Globus pallidus (tissue), 1 donor: ENCODE measurements around the gene PCSK7.

ENCODE experiments used
- DNase-seq: peaks from one replicate; pipeline ENCODE4 v3.0.0-alpha.2; 2015; ENCODE audit warnings: low spot score

PCSK7 gene

DNA sequence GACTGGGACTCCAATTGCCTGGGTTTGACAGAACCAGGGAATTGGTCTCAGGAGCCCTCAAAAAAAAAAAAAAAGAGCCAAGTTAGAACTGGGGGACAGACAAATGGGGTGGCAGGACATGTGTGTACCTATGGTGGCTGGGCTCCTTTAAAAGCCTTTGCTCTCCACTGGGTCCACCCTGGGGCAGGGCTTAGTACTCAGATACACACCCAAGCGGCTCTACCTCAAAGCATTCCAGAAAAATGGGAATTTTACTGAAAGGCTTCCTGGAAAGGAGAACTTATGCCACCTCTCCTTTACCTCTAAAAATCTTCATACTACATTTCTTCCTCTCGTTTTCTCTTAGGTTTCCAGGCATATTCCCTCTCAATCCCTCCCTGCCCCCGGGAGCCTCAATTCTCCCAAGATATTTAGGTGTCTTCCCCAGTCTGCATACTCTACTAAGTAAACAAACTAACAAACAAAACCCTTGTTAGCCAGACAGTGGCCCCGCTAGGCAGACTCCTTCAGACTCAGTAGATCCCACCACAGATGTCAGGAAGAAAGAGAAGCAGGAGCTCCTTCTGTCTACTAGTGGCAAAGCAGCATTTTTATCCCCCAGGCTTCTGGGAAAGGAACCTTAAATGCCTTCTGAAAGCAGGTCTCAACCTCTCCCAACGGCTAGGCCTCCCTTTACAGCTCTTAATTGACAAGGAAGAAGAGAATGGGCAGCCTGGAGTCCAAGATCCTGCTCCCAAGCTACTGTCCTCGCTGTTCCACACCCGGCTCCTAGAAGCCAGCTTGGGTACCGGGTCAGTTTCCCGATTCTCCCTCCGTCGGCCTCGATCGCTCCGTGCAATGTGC lies 653 bp downstream of the PCSK7 start:
- no peak for DNase-seq

- no peak for DNase-seq
These were observed 1.4 kb downstream of the PCSK7 start for GRCh38 chr11:117230286-117230961.

GRCh38 chr11:117229931-117230285 lies 2.0 kb downstream of the PCSK7 start:
- DNase-seq, result no peak

DNA sequence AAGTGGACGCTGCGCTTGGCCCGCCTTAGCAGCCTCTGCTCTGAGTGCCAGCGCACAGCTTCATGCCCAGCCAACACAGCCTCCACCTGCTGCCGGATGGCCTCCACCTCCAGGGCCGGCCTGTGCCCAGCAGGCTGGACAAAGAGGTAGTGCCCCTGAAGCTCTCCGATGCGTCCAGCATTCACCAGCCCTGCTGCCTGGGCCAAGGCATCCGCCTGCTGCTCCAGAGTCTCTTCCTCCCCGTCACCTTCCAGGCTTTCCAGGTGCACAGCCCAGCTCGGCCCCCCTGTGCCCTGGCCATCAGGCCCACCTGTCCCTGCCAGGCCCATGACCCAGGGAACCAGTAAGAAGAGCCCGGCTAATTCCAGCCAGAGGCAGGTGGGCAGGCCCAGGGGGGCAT lies 2.5 kb downstream of the PCSK7 start:
- no peak for DNase-seq

DNA sequence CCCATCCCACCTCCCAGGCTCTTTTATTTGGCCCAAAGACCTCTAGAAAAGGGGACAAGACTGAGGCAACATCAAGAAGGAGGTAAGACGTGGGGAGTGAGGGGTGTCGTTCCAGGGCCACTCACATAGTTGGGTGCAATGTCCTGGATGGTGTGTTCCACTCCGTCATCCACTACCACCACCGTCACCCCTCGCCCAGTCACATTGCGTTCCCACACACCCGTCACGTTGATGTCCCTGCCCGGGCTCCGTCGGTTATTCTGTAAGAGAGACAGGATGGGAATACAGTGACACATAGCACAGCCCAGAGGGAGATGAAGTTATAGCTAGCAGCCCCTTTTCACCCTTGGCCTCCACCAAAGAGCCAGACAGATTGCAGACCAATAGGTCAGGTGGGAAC lies 3.8 kb downstream of the PCSK7 start:
- no peak for DNase-seq

DNA sequence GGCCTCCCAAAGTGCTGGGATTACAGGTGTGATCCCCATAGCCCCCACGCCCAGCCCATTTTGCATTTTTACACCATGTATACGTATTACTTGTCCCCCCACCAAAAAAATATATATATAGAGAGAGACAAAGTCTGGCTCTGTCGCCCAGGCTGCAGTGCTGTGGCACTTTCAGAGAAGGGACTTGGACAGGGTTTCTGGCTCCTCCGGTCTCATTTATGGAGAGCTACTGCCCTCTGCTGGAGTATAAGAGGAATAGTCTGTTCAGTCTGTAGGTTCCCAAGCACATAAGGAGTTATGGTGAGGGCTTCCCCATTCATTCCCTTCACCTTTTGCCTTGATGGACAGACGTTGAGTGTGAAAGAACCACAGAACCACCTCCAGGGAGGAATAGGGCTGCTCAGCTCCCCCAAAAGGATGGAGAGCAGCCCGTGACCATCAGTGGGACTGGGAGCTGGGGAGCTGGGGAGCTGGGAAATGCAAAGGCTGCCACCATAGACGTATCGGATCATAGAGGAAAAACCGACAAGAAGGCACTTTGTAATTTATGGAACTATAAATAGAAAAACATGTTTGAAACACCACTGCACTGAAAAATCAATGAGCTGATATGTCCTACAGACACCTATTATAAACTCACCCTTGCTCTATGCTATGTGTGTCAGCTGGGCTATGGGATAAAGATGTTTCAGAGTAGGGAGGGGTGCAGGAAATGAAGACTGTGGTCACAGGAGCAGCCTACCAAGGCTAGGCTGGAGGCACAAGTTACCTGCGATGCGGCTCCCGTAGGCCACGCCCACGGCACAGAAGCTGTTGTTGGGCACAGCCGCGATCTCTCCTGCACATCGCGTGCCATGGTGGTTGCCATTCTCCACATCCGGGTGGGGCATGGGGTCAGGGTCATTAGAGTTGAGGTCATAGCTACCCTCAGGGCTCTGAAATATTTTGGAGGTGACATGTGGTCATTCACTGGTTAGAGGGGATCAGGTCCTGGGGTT lies 5.2 kb downstream of the PCSK7 start:
- DNase-seq, result peak; percentile 86

DNA sequence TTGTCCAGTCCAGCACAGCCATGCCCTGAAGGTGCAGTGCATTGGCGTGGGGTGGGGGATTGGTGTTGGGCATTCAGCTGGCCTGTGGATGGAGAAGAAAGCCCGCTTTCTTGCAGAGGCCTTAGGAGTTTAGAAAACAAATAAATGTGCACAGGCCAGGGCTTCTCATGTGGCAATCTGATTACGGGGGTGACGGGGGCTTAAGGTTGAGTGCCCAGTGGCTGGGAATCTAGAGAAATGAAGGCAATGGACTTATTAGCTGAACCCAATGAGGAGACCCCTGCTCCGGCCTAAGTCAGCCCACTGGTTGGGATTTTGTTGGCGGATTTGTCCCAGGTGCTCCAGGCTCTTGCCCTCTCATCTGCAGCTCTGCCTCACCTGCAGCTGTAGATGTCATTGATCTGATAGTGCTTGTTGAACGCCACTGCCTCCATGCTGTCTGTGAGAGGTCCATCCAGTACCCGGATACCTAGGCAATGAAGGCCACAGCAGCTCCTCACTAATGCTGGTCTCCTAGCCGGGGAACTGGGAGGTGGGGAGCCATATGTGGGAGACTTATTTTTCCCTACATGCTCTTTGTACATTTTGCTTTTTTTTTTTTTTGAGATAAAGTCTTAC lies 6.2 kb downstream of the PCSK7 start:
- no peak for DNase-seq

DNA sequence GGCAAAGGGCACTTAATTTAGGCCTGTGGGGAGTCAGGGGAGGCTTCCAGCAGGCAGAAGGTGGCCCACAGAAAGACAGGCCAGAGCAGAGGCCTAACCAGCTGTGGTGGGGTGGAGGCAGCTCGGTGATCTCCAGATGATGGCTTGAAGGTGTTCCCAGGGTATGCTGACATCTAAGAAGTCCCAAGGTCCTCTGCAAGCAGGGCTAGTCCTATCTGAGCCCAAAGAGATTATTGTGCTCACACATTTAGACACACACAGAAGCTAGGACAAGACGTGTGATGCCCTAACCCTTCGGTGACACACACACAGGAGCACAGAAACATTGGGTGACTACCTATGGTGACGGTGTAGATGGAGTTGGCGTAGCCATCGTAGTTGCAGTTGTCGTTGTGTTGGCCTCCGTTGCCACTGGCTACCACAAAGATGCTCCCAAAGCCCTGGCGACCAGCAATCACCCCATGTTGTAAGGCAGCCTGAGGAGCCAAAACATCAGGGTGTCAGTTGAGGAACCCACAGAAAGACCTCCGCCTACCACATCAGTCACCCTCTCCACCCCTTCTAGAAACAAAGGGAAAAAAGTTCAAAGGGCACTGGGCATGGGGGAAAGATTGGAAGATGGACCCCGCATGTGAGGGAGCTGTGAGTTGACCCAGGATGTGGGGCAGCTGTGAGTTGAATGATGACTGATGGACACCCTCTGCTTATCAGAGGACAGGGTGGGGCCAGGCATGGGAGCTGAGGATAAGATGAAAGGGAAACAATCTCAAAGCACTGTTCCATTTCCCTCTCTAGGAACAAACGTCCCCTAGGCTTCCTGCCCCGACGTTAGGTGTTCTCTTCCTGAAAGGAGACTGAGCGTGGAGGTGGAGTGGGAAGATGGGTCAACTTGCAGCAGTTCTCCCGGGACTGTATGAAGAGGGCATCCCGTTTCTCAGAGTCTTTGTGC lies 7.9 kb downstream of the PCSK7 start:
- DNase-seq, result no peak

DNA sequence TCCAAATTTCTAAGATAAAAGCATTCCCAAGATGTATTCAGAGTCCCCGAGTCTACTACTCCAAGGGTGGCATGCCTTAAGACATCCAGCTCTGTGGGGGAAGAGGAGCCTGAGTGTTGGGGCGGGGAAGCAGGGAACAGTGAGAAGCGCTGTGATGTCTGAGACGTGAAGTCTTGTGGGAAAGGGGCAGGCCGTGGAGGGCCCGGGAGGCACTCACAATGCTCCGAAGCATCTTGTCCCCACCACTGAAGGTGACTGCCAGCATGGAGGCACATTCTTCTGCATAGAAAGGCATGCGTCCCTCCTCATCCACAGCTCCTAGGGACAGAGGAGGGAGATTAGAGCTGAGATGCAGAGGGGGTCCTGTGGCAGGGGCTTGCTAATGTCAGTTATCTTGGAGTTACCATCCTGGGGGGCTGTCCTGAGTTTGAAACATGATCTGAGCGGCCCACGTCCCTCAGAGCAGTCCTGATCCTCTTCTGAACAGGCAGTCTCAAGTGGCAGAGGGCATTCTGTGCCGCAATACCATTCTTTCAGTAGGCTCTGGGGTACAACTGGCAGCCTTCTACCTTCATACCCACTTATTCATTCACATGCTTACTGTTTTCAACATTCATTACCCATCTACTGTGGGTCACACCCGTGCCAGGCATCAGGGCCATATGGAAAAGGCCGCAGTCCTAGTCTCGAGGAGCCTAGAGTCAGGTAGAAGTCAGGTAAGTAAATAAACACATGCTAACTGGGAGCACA lies 8.7 kb downstream of the PCSK7 start:
- DNase-seq, result no peak

DNA sequence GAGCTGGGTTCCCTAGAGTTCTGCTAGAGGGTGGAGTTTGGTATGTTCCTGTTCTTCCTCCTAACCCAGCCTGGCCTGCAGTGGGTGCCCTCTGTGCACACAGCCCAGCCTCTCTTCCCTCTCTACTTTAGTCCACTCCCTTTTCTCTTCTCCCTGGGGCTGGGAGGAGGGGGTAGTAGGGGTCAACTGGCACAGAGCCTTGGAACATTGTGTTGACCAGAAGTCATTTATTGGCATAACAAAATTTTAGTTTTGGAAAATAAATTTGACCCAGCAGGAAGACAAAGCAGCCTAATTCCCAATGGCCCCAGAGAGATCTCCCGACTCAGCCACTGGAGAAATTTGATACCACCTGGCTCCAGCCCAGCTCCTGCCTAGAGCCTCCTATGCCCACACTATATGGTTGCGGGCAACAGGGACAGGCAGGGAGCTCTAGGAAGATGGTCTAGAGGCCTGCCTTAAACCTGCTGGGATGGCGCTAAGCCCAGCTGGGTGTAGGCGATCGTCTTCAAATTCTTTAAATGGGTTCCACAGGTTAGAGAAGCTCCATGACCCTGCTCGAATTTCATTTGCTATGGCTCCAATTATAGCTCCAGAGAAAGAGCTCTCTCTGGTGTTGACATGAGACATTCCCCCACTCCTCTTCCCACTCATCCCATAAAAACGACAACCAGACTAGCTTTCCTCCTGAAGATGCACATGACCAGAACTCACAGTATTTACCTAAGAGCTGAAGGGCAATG lies 9.9 kb downstream of the PCSK7 start:
- DNase-seq, result no peak

DNA sequence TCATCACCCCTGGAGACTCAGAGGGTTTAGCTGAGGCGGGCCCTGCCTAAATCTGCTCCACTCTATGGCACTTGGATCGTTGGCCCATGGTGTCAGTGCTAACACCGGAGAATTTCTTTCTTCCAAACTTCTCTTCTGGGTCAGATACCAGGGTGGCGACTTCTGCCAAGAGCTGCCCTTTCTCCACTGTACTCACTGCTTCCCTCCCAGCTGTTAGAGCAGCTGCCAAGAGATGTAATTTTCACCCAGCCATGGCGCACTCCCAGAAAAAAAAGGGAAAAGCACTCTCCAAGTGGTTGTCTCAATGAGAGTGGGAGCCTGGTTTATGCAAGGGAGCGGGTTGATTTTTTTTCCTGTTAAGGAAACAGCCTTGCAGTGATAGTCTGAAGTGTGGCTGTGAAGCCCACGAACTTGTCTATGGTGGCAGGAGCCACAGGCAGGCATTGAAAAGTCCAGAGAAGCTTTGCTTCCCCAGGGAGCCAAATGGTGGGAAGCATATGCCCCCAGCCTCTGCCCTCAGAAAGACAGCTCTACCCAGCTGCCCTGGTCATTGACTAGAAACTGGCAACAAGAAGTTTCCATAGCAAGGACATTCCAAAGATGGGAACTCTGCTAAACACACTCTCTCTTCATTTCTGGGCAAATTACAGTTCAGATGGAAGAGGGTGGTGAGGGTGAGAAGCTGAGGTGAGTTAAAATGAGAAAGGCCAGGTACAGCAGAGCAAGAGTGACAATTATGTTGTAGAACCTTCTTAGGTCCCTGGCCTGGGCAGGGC lies 10.7 kb downstream of the PCSK7 start:
- DNase-seq, result peak; percentile 54

DNA sequence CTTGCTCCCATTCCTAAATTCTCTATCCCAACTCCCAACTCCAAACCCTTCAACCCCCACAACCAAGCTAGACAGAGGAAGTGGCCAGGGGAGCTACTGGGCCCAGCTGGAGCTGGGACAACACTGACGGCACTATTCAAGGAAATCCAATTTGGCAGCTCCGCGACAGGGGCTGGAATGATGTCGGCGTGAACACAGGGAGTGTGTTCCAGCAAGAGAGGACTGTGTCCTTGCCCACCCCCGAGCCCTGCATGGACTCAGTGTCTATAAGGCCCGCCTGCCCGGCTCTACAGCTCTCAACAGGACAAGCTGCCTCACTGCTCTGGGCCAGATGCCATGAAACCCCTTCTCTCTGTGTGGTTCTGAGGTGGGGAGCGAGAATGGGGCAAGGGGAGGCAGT lies 11.3 kb downstream of the PCSK7 start:
- DNase-seq, result peak; percentile 70

- DNase-seq, result no peak
These were observed 11.9 kb downstream of the PCSK7 start for GRCh38 chr11:117219995-117220394.

DNA sequence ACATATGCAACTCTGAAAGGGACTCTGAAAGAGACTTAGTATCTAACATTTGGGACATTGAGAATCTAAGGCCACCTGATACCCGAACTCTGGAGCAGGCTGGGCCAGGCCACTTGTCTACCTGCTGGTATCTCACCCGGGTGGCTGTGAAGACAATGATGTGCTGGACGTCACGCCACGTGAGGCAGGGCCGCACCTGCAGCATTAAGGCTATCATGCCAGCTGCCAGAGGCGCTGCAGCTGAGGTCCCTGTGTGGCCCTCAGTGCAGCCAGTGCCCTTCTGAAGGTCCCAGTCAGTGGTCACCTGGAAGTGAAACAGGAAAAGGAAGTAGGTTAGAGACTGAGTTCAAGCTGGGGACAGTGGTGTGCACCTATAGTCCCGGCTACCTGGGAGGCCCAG lies 12.4 kb downstream of the PCSK7 start:
- DNase-seq, result no peak

GRCh38 chr11:117219001-117219400 lies 12.9 kb downstream of the PCSK7 start:
- DNase-seq, result no peak

GRCh38 chr11:117218133-117218915 lies 13.5 kb downstream of the PCSK7 start:
- no peak for DNase-seq

DNA sequence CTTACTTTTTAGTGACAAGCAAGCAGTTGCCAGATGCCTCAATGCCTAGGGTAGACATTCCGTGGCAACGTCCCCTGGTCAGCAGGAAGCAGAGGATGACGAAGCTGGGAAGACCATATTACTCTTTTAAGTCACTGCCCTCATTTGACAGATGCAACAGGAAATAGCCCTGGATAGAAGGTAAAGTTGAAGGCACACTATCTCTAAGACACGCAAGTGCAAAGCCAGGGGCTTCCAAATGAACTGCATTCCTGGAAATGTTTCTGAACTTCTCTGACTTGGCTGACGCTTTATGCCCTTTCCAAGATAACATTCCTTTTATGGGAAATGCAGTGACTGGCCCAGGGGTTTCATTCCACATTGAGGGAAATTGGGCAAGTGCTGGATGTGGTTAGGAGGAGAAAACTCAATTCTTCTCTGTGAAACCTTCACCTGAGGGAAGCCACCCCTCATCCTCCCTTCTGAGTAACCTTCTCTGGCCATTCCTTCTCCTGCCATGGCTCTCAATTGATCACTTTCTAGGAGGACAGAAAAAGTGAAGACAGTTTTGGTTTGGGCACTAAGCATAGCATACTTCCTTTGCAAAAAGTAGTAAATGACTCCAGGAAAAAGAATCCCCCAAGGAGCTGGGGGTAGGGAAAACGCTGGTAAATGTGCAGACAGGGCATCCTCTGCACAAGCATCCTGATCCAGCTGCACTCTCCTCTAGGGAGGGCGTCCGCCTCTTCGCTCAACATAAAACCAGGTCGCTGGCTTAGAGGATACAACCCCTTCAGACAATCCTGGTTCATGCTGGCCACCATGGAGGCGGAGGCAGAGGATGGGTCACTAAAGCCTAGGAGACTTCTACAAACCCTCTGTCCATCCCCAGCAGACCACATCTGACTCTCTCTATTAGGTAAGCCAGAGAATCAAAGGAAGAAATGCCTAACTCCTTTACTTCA lies 14.5 kb downstream of the PCSK7 start:
- no peak for DNase-seq
